Measurements from ENCODE around the gene SPATS2.

Gene SPATS2

GRCh38 chr12:49568442-49569162 is 201.3 kb downstream of the SPATS2 start:
- H3K4me1 ChIP-seq (ENCODE audit: control insufficient read depth, insufficient read depth, low read length): peaks cover 4% of the 10 kb centered on the region
- H3K27me3 ChIP-seq (ENCODE audit: control insufficient read depth, insufficient read depth, low read length): no peaks in the 10 kb centered on the region
- peak overlapping the region; percentile 92 for H3K9ac ChIP-seq (ENCODE audit: low read depth, low read length)
- H3K36me3 ChIP-seq (ENCODE audit: control insufficient read depth, insufficient read depth, low read length): peaks cover 6% of the 10 kb centered on the region
- H3K9me3 ChIP-seq (ENCODE audit: control insufficient read depth, insufficient read depth, low read length): no peaks in the 10 kb centered on the region
- peak overlapping the region; percentile 97 for H3K4me3 ChIP-seq (ENCODE audit: low read depth, low read length)
